GM12801 (cell line): ENCODE data around the gene SPN.

Experiments used
- CTCF ChIP-seq: IDR thresholded peaks from one replicate; pipeline ENCODE4 v1.5.1; 2011; ENCODE audit warnings: control low read depth; ENCODE audit not compliant: insufficient read length; ENCODE audit errors: extremely low read depth

The SPN gene

GRCh38 chr16:29674188-29674587 is 11.1 kb downstream of the SPN start:
- TF ChIP-seq CTCF: no peak

GRCh38 chr16:29675811-29676643 is 13.0 kb downstream of the SPN start:
- no peak for TF ChIP-seq CTCF

- TF ChIP-seq CTCF: no peak
Measured at GRCh38 chr16:29676989-29677785, 14.1 kb downstream of the SPN start.

- TF ChIP-seq CTCF: no peak
Measured at GRCh38 chr16:29678691-29679267, 15.7 kb downstream of the SPN start, which contains the start of gene QPRT. Gene QPRT (plus strand): TSS chr16:29679180. CDS start chr16:29679198, 18 bp downstream.

GRCh38 chr16:29680180-29680598 is 17.1 kb downstream of the SPN start:
- TF ChIP-seq CTCF: no peak

- no peak for TF ChIP-seq CTCF
Measured at GRCh38 chr16:29683543-29684090, 20.6 kb downstream of the SPN start.

- TF ChIP-seq CTCF: no peak
Measured at GRCh38 chr16:29684679-29685078, 21.6 kb downstream of the SPN start.
